ENCODE measurements around the gene IRAK4.

Gene IRAK4

DNA sequence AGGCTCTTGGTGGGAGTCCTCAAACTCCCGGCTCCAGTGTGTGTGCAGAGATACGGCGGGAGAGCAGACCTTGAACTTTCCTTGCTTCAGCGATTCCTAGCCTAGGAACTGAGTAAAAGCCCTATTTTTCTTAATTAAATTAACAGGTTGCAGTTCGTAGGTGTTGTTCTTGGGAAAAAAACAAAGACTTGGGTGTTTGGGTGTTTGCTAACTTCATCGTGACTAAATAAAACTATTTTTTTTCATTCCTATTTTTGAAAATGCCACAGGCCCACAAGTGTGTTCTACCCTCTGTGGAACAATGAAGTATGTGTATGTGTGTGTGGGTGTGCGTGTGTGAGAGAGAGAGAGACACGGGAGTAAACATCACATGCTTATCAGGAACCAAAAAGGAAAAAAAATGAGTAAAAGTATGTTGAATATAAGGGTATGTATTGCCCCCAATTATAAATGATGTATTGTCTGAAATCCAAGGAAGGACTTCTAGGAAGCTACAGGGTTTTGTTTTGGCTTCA is 77.8 kb downstream of the IRAK4 start:
- no peak for DNase-seq (ENCODE audit: low read depth in 2 of 2)
